Amniotic stem cell (primary cell): Measurements from ENCODE around the gene NDUFS6.
"Not testable (repeated sequence)": the region's sequence is repeated elsewhere in the genome, so short reads cannot be mapped to it uniquely, and the experiment has no call there.

Source experiments
- DNase-seq: peaks from one replicate; lab custom pipeline; 2025; lab: John Stamatoyannopoulos, UW

Gene NDUFS6

DNA sequence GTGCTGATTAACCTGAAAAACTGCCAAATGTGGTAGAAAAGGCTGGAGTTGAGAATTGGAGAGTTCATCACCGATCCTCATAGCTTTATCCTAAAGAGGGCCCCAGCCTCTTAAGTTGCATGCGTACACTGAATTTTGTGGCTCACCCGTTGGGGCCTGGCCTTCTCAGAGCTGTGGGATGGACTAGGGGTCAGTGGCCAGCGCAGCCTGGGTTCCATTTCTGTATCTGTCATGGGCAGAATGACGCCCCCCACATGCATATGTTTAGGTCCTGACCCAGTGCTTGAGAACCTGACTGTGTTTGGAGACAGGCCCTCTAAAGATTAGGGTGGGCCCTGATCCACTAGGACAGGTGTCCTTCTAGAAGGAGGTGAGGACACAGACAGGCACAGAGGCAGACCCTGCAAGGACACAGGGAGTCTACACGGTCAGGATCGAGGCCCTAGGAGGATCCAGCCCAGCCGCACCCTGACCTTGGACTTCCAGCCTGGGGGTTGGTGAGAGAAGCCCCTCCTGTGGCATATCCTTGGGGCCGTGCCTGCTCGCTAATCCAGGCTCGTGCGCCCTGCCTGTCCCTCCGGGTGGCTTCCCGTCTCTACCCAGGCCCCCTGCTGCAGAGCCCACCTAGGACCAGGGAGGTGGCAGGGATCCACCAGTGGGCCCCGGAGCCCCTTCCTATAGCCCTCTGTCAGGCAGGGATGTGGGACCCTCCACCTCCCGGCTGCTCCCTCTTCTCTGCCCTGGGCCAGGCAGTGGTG is 32.2 kb downstream of the NDUFS6 start:
- DNase-seq, result no peak

GRCh38 chr5:1834022-1834551 is 32.9 kb downstream of the NDUFS6 start:
- no peak for DNase-seq

DNA sequence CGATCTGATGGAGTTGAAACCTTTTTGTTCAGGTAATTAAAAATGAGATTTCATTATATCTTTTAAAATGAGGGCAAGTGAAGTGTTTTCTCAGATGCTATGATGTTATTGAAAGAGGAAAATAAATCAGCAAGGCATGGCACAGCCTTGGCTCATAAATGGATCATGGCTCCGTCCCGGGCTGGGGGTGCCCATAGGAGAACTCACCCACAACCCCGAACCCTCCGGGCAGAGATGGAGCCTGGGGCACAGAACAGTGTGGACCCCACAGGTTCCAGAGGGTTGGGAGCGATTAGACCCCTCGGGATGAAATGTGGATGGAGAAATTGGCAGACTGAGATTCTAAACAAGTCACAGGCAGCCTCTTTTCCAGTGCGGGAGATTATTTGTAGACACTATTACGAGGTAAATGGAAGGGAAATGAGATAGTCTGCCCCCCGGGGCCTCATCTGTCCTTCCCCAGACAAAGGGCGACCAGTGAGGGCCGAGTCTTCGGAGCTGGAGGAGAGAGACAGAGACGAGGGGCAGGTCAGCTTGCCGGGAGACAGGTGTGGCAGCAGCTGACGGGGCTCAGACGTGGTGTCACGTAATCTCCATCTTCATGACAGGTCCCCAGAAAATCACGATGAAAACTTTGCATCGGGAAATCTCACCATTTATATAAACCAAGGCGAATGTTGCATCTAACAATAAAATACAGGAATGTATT is 33.7 kb downstream of the NDUFS6 start:
- no peak for DNase-seq

GRCh38 chr5:1835431-1835830 is 34.2 kb downstream of the NDUFS6 start:
- DNase-seq, result no peak

DNA sequence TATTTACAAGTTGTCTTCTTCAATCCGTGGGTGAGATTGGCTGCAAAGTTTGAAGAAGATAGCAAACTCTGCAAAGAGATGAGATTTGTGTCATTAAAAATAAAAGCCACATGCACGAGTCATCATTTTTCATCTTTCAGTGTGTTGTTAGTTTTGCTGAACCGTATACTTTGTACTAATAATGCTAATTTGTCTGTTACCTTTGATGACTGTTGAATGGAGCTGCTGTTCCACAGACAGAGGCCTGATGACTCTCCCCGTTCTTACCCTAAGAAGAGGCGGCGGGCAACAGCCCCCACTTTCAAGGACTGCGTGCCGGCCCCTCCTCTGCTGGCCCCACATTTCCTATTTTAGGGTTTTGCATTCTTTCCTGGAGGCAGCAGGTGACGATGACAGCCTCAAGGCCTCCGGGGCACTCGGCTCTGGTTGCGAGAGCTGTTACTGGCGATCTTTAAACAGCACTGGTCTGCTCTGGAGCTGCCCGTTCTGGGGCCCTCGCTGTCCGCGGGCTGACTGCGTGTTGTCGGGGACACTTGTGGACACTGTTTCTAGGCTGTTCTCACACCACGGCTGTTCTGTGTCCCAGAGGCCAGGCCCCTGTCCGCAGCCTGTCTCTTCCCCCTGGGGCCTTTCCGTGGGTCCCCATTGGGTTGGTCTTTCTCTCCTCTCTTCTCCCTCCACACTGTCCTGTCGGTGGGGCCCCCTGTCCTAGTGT is 35.1 kb downstream of the NDUFS6 start:
- no peak for DNase-seq

GRCh38 chr5:1836891-1837880 is 36.0 kb downstream of the NDUFS6 start:
- no peak for DNase-seq

DNA sequence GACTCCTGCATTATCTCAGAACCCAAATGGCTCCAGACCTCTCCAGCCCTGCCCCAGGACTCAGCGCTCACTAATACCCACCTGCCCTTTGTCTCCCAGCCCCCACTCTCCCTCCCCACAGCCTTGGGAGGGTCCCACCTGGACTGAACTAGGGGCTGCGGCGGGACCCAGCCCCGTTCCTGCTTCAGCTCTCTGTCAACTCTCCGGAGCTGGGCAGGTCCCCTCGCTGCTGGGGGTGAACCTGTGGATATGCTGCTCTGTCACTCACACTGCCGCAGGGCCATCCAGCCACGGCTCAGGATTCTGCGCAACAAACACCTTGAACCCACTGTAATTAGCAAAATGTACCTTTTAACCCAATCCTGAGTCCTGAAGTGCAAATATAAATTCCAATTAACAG is 36.8 kb downstream of the NDUFS6 start:
- DNase-seq, result no peak

GRCh38 chr5:1840071-1840547 is 38.9 kb downstream of the NDUFS6 start:
- DNase-seq, result no peak

DNA sequence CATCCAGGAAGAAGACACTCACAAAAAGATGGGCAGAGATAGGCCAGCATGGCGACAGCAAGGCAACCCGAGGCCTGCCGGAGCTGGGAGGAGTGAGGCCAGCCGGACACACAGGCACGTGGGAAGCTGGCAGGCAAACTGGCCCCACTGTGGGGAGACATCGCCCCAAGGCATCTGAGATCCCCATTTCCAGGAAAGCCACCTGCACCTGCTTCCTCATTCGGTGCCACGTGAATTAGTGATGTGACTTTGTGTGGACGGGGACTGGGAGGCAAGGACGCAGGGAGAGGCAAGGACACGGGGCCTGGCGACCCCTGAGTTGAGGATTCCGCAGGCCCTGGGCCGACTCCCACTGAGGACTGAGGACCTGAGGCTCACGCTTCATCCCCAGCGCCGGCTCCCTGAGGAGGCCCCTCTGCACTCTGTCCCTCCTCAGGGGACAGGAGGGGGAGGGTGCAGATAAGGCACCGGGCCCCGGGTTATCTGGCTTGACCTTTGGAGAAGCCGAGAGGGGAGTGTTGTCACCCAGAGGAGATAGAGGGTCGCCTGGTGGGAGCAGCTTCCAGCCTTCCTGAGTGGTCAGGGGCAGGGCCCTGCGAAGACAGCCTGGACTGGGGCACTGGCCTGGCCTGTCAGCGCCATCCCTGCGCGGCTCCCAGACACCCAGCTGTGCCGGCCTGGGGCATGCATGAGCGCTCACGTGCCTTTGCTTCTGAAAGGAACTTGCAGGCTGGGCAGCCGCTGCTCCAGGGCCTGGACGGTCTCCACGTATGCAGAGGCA is 39.7 kb downstream of the NDUFS6 start:
- DNase-seq, result no peak

DNA sequence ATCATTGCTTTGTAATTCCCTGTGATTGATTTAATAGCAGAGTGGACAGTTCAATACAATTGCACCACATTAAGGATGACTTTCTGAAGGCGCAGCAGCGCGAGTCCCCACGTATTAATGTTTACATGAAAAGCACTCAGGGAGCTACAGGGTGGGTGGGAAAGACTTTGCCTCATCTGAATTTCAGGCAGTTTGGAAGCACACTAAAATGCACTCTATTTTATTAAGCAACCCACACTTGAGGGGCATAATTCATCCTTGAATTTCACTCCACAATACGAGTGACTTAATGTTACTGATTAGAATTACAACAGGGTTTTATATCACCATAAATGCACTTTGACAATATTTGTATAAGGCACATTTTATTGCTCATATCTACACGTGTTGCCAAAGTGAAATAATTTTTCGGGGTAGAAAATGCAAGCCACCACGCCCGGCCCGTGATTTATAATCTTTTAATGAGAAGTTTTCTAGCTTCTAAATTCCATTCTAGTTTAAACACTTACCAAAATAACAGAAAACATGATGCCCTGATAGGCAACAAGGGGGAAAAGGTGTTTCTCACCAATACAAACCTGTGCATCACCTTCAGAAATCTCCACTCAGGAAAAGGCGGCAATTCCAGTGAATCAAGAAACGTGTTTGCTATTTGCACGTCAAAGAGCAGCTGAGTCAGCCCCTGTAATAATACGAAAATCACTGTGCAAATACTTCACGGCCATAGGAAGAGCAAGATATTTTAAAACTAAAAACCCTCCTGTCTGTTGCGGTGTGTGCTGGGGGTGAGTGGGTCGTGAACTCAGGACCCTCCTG is 41.0 kb downstream of the NDUFS6 start:
- no peak for DNase-seq

DNA sequence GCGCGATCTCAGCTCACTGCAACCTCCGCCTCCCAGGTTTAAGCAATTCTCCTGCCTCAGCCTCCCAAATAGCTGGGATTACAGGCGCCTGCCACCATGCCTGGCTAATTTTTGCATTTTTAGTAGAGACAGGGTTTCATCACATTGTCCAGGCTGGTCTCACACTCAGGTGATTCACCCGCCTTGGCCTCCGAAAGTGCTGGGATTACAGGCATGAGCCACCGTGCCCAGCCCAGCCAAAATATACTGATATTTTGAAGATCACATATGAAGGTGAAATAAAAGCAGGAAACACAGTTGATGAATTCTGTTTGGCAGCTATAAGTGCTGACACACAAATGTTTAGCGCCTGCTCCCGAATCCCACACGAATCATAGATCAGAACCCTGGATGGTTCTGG is 42.6 kb downstream of the NDUFS6 start:
- DNase-seq, result not testable (repeated sequence)

GRCh38 chr5:1844708-1845436 is 43.7 kb downstream of the NDUFS6 start:
- no peak for DNase-seq

GRCh38 chr5:1845696-1846095 is 44.5 kb downstream of the NDUFS6 start:
- no peak for DNase-seq

GRCh38 chr5:1846583-1846982 is 45.4 kb downstream of the NDUFS6 start:
- DNase-seq, result no peak

DNA sequence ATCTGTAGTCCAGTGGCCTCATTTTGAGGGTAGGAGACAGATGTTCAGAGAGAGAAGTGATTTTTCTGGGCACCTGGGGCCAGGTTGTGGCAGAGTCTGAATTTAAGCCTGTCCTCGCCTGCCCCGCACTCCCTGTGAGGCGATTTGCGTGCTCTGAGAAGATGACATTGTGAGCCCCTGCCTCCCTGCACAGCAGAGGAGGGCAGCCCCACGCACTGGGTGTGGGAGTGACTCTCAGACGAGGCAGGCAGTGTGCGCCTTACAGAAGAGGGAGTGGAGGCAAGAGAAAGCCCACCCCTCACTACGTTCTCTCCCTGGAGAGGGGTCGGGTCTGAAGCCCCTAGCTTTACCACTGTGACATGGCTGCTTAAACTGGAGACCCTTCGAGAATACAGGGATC is 45.8 kb downstream of the NDUFS6 start:
- DNase-seq, result no peak

DNA sequence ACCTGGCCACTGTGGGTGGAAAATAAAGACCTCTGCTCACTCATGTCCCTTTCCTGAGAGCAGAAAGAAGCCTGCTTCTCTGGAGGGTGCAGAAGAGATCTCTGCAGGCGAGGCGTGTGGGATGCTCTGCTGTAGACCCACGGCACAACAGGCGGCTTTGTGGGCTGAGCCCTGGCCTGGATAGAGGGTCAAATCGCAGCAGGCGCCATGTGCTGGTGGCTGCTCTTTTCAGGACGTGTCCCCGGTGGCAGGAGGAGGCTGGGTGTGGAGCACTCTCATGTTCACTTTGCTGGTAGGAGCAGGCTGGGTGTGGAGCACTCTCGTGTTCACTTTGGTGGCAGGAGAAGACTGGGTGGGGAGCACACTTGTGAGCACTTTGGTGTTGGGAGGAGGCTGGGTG is 46.4 kb downstream of the NDUFS6 start:
- no peak for DNase-seq

DNA sequence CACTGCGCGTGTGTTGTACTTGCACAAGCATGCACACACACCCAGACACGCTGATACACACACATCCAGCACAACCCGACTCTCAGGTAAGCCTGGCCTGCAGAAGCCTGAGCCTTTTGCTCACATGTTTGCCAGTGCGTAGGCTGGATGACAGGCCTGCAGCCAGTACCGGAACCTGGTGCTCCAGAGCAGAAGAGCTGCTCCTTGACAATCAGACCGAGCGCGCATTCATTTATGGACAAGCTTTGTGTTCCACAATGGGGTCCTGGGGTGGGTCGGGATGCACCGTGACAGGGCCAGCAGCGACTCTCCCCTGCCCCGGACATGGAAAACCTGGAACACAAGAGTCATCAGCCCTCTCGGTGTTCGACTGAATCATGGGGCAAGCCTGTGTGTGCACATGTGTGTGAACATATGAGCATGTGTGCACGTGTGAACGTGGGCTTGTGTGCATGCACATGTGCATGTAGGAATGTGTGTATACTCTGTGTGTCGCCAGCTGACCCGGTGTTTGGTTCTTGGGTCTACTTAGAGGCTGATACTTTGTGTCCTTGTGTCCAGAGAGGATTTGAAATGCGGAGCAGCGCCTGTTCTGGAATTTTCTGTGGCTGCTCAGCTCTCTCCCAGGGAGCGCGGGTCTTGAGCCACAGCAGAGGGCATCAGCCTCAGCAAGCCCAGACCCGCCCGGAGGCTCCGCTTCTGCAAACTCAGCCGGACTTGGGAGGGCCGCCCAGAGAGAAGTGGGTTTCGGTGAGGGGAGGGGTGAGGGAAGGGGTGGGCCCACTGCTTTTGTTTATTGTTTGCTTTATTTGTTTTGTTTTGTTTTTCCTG is 49.3 kb downstream of the NDUFS6 start:
- DNase-seq, result no peak

- no peak for DNase-seq
These were observed 50.2 kb downstream of the NDUFS6 start for GRCh38 chr5:1851290-1851934.
